Epithelial cell of proximal tubule (primary cell): ENCODE results near the gene IL20. TPM values are rescaled to one million over a fixed set of nuclear protein-coding genes. Genes with fewer than 3 reads are reported as not detected.

ENCODE experiments used
- DNase-seq: peaks from one replicate; pipeline ENCODE4 v3.0.0-alpha.2; 2011; ENCODE audit warnings: low read depth
- H3K4me3 ChIP-seq: 2 replicates; pipeline ENCODE4 v1.5.1; 2011; ENCODE audit warnings: low read depth, mild to moderate bottlenecking, low read length
- total RNA-seq: library from RNA; depleted of rRNA; stranded (reverse); fragments of >200 nt; gene quantifications from 2 replicates; pipeline ENCODE4 v1.2.3, GENCODE V29; 2015
- TF ChIP-seq, protein P1 (sequence below): conservative IDR thresholded peaks from 2 replicates; pipeline ENCODE4 v1.5.1; 2012; ENCODE audit warnings: low read depth, mild to moderate bottlenecking, low read length

The IL20 gene
- total RNA-seq, 1 donor from 2014 or later, result not detected

DNA sequence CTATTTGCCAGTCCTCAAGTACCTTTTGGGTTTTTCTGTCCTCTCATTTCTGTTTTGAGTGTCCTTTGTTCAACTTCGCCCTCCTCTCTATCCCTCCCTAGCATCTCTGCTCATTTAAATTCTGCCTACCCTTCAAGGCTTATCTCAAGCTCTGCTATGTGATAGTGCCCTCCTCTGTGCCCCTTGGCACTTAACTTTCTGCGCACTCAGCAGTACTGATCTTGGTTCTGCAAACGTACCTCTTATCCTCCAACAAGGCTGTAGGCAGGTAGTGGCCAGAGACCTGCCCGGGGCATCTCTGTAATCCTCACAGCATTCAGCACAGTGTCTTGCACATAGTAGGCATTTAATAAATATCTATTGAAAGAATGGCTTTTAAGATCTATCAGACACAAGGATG, 5.3 kb upstream of the IL20 start:
- no peak for DNase-seq
- no peak overlapping the region for H3K4me3 ChIP-seq
- TF ChIP-seq, protein P1, sequence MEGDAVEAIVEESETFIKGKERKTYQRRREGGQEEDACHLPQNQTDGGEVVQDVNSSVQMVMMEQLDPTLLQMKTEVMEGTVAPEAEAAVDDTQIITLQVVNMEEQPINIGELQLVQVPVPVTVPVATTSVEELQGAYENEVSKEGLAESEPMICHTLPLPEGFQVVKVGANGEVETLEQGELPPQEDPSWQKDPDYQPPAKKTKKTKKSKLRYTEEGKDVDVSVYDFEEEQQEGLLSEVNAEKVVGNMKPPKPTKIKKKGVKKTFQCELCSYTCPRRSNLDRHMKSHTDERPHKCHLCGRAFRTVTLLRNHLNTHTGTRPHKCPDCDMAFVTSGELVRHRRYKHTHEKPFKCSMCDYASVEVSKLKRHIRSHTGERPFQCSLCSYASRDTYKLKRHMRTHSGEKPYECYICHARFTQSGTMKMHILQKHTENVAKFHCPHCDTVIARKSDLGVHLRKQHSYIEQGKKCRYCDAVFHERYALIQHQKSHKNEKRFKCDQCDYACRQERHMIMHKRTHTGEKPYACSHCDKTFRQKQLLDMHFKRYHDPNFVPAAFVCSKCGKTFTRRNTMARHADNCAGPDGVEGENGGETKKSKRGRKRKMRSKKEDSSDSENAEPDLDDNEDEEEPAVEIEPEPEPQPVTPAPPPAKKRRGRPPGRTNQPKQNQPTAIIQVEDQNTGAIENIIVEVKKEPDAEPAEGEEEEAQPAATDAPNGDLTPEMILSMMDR, result no peak

DNA sequence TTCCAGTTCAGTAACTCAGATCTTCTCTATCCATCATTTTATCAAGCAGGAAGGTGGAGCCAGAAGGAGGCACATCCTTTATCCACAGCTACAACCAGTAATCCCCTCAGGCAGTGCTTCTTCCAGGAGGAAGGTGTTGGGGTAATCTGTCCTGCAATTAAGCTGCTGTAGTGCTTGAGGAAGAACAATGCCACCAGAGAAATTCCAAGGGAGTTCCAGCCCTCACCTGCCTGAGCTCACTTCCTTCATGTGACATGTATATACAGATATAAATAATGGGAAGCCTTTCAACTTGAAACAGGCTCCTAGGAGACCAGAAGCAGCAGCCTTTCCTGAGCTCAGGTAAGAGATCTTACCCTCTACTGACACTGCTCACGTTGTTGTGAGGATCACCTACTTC, 2.2 kb upstream of the IL20 start:
- TF ChIP-seq, protein P1, result no peak
- no peak for DNase-seq
- no peak overlapping the region for H3K4me3 ChIP-seq

DNA sequence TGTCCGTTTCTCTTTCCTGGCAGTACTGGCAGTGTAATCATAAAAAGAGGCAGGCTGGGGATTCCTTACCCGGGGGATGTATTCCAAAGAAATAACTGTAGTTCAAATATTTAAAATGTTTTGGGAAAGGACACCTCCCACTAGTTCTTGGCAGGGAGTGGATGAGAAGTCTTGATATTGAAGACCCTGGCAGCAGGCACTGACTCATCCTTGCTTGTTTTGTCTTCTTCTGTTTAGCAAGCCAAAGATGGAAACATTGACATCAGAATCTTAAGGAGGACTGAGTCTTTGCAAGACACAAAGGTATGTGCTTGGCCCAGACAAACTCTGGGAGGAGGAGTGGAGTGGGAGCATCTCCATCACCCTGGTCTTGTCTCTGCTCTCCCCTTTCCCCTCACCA, 639 bp downstream of the IL20 start:
- H3K4me3 ChIP-seq, result no peak overlapping the region
- no peak for DNase-seq
- TF ChIP-seq, protein P1, result no peak

DNA sequence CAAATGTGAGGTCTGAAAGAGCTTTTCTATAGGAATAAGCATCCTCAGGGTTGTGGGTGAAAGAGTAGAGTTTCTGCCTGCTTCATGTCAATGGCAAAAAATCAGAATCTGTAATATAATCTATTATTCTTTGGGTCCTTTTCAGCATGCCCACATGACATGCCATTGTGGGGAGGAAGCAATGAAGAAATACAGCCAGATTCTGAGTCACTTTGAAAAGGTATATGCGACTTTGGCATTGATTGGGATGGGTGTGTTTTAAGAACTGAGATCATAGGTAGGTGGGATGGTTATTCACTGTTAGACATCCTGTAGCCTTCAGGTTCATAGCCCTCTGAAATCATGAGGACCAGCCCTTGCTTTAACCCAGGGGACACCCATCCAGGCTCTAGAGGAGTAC, 1.8 kb downstream of the IL20 start:
- DNase-seq, result no peak
- TF ChIP-seq, protein P1, result no peak
- H3K4me3 ChIP-seq, result no peak overlapping the region

DNA sequence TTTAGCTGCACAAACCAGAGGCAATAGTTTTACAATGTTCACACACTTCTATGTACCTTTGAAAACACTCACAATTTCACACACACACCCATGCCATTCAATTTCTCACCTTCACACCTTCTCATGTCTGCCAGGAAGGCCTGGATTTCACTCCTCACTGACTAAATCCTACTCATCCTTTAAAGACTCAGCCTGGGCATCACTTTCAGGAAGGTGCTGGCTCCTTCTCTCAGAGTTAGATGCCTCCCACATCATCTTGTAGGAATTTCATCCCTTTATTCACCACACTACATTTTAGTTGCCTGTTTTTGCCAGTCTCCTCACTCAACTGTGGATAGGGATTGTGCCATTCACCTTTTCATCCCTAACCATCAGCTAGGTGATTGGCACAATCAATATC, 2.3 kb downstream of the IL20 start:
- no peak for DNase-seq
- no peak overlapping the region for H3K4me3 ChIP-seq
- TF ChIP-seq, protein P1, result no peak

DNA sequence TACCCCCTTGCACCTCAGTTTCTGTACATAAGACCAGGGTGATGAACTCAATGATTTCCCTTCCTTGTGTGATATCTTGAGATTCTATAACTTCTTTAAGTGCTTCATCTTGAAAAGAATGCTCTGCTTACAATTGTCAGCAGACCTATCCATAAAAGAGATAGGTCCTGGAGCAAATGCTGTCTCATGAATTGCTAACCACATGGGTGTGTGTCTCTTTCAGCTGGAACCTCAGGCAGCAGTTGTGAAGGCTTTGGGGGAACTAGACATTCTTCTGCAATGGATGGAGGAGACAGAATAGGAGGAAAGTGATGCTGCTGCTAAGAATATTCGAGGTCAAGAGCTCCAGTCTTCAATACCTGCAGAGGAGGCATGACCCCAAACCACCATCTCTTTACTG, 2.8 kb downstream of the IL20 start:
- DNase-seq, result no peak
- no peak overlapping the region for H3K4me3 ChIP-seq
- TF ChIP-seq, protein P1, result no peak

DNA sequence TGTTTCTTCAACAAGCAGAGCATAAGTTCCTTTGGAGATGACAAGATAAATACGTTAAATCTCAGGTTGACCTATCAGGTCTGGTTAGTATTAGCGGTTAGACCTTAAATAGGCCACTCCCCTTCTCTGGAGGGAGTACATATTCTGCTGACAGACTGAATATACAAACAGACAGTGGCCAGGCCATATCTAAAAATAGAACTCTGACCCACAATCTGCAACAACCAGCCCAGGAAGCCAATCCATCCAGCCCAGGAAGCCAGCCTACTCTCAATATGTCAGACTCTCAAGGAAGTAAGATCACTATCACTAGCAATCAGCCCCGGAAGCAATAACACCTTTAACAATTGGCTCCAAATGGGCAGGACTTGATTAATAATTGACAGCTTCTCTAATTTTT, 6.7 kb downstream of the IL20 start:
- no peak overlapping the region for H3K4me3 ChIP-seq
- TF ChIP-seq, protein P1, result no peak
- DNase-seq, result no peak
